GM19238 (cell line): ENCODE measurements around the gene RMDN2.
"Not testable (repeated sequence)": the region's sequence is repeated elsewhere in the genome, so short reads cannot be mapped to it uniquely, and the experiment has no call there.

Source experiments
- DNase-seq: peaks from one replicate; pipeline ENCODE4 v3.0.0; 2011; ENCODE audit warnings: low spot score; ENCODE audit not compliant: insufficient read length

RMDN2 gene

GRCh38 chr2:37930392-37930791 lies 5.3 kb downstream of the RMDN2 start:
- DNase-seq, result not testable (repeated sequence)

- not testable (repeated sequence) for DNase-seq
Measured at GRCh38 chr2:37932873-37933272, 7.8 kb downstream of the RMDN2 start.

- DNase-seq, result peak; percentile 39
Measured at GRCh38 chr2:37934591-37935513, 9.8 kb downstream of the RMDN2 start.

GRCh38 chr2:37937568-37937967 lies 12.5 kb downstream of the RMDN2 start:
- not testable (repeated sequence) for DNase-seq

GRCh38 chr2:37941267-37941666 lies 16.2 kb downstream of the RMDN2 start:
- DNase-seq, result not testable (repeated sequence)

- no peak for DNase-seq
Measured at GRCh38 chr2:37944268-37944667, 19.2 kb downstream of the RMDN2 start.

GRCh38 chr2:37947306-37947705 lies 22.2 kb downstream of the RMDN2 start:
- DNase-seq, result no peak

- DNase-seq, result not testable (repeated sequence)
Measured at GRCh38 chr2:37962018-37962739, 37.1 kb downstream of the RMDN2 start.

- DNase-seq, result not testable (repeated sequence)
Measured at GRCh38 chr2:37962740-37963121, 37.6 kb downstream of the RMDN2 start.

- DNase-seq, result not testable (repeated sequence)
Measured at GRCh38 chr2:37963901-37964300, 38.8 kb downstream of the RMDN2 start.

GRCh38 chr2:37966326-37966725 lies 41.2 kb downstream of the RMDN2 start:
- DNase-seq, result no peak

GRCh38 chr2:37969731-37970130 lies 44.6 kb downstream of the RMDN2 start:
- DNase-seq, result no peak

- no peak for DNase-seq
Measured at GRCh38 chr2:37971971-37972370, 46.9 kb downstream of the RMDN2 start.

- no peak for DNase-seq
Measured at GRCh38 chr2:37973615-37974353, 48.7 kb downstream of the RMDN2 start.

- DNase-seq, result no peak
Measured at GRCh38 chr2:37975808-37976207, 50.7 kb downstream of the RMDN2 start.

GRCh38 chr2:37976411-37976810 lies 51.3 kb downstream of the RMDN2 start:
- no peak for DNase-seq

- peak; percentile 12 for DNase-seq
Measured at GRCh38 chr2:37982147-37982582, 57.1 kb downstream of the RMDN2 start.

GRCh38 chr2:37982847-37983246 lies 57.8 kb downstream of the RMDN2 start:
- no peak for DNase-seq

- DNase-seq, result no peak
Measured at GRCh38 chr2:37983719-37984118, 58.6 kb downstream of the RMDN2 start.

GRCh38 chr2:37984176-37984575 lies 59.1 kb downstream of the RMDN2 start:
- no peak for DNase-seq

GRCh38 chr2:37984589-37984988 lies 59.5 kb downstream of the RMDN2 start:
- no peak for DNase-seq

- no peak for DNase-seq
Measured at GRCh38 chr2:37985333-37985732, 60.2 kb downstream of the RMDN2 start.
